Stimulated activated CD8-positive, alpha-beta memory T cell treated with anti-CD3 and anti-CD28 coated beads, Interleukin-2, amount 100 ng/mL, for 48 hours (primary cell): ENCODE data around the gene CTBS.
"Not testable (repeated sequence)": the region's sequence is repeated elsewhere in the genome, so short reads cannot be mapped to it uniquely, and the experiment has no call there.

Experiments
- DNase-seq, 2 donors: peaks; one replicate each; pipeline ENCODE4 v3.0.0-alpha.2; 2020; ENCODE audit warnings: low read depth in 2 of 2

CTBS gene

GRCh38 chr1:84585803-84586202, 11.6 kb upstream of the CTBS start:
- DNase-seq: no peak

GRCh38 chr1:84584126-84584525, 9.9 kb upstream of the CTBS start:
- no peak for DNase-seq

GRCh38 chr1:84583648-84584047, 9.4 kb upstream of the CTBS start:
- DNase-seq: no peak

- DNase-seq: no peak
Measured at GRCh38 chr1:84582802-84583587, 8.8 kb upstream of the CTBS start.

- no peak for DNase-seq
Measured at GRCh38 chr1:84581648-84582047, 7.4 kb upstream of the CTBS start.

- no peak for DNase-seq
Measured at GRCh38 chr1:84574936-84575335, 696 bp upstream of the CTBS start.

GRCh38 chr1:84573481-84573966, 716 bp downstream of the CTBS start:
- DNase-seq: no peak

GRCh38 chr1:84571150-84571535, 3.1 kb downstream of the CTBS start:
- DNase-seq: no peak

- no peak for DNase-seq
Measured at GRCh38 chr1:84570436-84571149, 3.6 kb downstream of the CTBS start.

- DNase-seq: no peak
Measured at GRCh38 chr1:84569216-84569615, 5.0 kb downstream of the CTBS start.

GRCh38 chr1:84550826-84551225, 23.4 kb downstream of the CTBS start:
- DNase-seq: no peak

GRCh38 chr1:84541679-84542078, 32.6 kb downstream of the CTBS start:
- DNase-seq: no peak

GRCh38 chr1:84540759-84541158, 33.5 kb downstream of the CTBS start:
- DNase-seq: no peak

GRCh38 chr1:84539972-84540371, 34.3 kb downstream of the CTBS start:
- no peak for DNase-seq

- DNase-seq: no peak
Measured at GRCh38 chr1:84538599-84538998, 35.6 kb downstream of the CTBS start.

GRCh38 chr1:84525779-84526178, 48.5 kb downstream of the CTBS start:
- DNase-seq: no peak

- DNase-seq: no peak
Measured at GRCh38 chr1:84524590-84524989, 49.6 kb downstream of the CTBS start.

- no peak for DNase-seq
Measured at GRCh38 chr1:84510668-84511067, 63.6 kb downstream of the CTBS start.

GRCh38 chr1:84510165-84510564, 64.1 kb downstream of the CTBS start:
- no peak for DNase-seq

GRCh38 chr1:84509029-84509428, 65.2 kb downstream of the CTBS start:
- no peak for DNase-seq

GRCh38 chr1:84508510-84508909, 65.7 kb downstream of the CTBS start:
- DNase-seq: no peak

- not testable (repeated sequence) for DNase-seq
Measured at GRCh38 chr1:84507887-84508286, 66.4 kb downstream of the CTBS start.
